Omental fat pad (tissue), 4 donors: Measurements from ENCODE around the gene TMEFF1. TPM values are rescaled to one million over a fixed set of nuclear protein-coding genes. Genes with fewer than 3 reads are reported as not detected.

Experiments
- ATAC-seq: fragments of 150-250 bp; one replicate; pipeline ENCODE4 v1.9.1; 2016; ENCODE audit warnings: mild to moderate bottlenecking, moderate library complexity; ENCODE audit not compliant: low FRiP score
- DNase-seq: peaks from one replicate; pipeline ENCODE4 v3.0.0-alpha.2; 2019; ENCODE audit warnings: low spot score
- CTCF ChIP-seq, 3 donors: fragments of 450-650 bp; IDR thresholded peaks; one replicate each; pipeline ENCODE4 v1.5.1; 2016 to 2017; ENCODE audit warnings: antibody characterized with exemption in 3 of 3, mild to moderate bottlenecking in 3 of 3, moderate library complexity in 2 of 3
- total RNA-seq, 4 donors: library from RNA; depleted of rRNA; stranded (reverse); fragments of >200 nt; gene quantifications; one replicate each; pipeline ENCODE4 v1.1.0, GENCODE V29; 2016

The TMEFF1 gene
- total RNA-seq, 4 donors from 2014 or later, result 0.60 to 2.4 TPM; not detected in 2

- ATAC-seq (no peak), DNase-seq (no peak)
- TF ChIP-seq CTCF (IDR thresholded peaks at IDR 0.05), result no peak
Measured at GRCh38 chr9:100466171-100466828, 6.6 kb upstream of the TMEFF1 start.

DNA sequence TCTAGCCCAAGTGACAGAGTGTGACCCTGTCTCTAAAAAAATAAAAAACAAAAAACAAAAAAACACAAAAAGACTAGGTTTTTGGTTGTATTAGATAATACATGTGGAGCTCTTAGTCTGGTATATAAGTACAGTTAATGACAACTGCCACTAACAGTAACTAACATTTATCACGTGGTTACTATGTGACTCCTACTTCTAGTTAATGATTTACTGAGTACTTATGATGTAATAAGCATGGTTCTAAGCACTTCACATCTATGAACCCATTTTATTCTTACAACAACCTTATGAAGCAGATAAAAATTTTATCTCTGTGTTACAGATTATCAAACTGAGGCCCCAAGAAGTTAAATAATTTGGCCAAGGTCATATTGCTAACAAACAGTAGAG lies 6.1 kb upstream of the TMEFF1 start:
- ATAC-seq (no peak), DNase-seq (no peak)
- no peak for TF ChIP-seq CTCF (IDR thresholded peaks at IDR 0.05)

- TF ChIP-seq CTCF (IDR thresholded peaks at IDR 0.05), result no peak
- ATAC-seq (no peak), DNase-seq (no peak)
Measured at GRCh38 chr9:100468041-100468440, 4.9 kb upstream of the TMEFF1 start.

DNA sequence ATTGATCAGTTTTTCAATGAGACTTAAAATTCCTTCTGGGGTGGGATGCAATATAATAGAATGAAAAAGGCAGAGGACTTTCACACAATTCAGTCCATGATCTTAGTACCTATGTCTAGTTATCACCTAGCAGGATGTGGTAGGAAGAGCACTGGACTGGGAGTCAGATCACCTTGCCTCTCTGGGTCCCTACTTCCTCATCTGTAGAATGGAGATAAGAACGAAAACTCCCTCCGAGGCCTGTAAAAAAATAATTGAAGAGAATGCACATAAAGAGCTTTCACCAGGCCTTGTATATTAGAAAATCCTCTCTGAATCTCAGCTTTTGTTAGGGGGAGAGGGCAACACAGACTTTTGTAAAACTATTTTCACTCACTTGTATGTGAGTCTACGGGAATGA lies 681 bp upstream of the TMEFF1 start:
- ATAC-seq (no peak), DNase-seq (no peak)
- no peak for TF ChIP-seq CTCF (IDR thresholded peaks at IDR 0.05)

GRCh38 chr9:100473276-100474081 lies 530 bp downstream of the TMEFF1 start:
- ATAC-seq (peak; percentile 61), DNase-seq (no peak)
- no peak for TF ChIP-seq CTCF (IDR thresholded peaks at IDR 0.05)

DNA sequence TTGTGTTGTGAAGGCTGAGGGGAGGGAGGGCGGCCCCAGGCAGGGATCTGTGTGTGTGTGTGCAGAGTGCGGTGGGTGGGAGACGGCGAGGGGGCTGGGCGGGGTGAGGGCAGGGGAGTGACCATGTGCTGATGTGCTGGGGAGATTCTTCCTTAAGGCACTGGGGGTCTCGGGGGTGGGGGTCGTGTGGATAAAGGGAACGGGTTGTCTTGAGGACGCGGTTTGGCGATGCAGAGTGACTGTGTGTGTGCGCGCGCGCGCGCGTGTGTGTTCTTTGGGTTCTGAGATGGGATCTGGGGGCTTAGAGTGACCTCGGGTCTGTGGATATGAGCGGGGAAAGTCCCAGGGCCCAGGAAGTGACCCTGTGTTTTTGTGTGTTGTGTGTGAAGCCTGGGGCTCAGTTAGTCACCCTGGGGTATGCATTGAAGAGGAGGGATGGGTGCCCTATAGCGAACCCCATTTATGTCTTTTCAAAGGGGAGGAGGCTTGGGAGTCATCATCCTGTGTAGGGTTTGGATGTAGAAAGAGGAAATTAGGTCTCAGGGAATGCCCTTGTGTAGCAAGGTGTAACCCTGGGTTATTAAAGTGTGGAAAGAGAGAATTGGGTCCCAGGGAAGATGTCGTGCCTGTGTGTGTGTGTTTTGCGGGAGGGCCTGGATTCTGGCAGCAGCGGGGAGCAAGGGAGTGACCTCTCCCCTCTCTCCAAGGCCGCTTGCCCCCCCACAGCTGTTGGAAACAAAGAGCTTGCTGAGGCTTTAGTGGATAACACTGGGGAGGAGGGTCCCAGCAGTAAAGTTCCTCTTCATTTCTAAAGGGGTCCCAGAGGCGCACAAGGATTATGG lies 1.4 kb downstream of the TMEFF1 start:
- no peak for TF ChIP-seq CTCF (IDR thresholded peaks at IDR 0.05)
- no peak for ATAC-seq

More for the DNA sequence above, 1.4 kb downstream of the TMEFF1 start:
- no peak for DNase-seq
